ENCODE results near the gene FHIT.

DNA sequence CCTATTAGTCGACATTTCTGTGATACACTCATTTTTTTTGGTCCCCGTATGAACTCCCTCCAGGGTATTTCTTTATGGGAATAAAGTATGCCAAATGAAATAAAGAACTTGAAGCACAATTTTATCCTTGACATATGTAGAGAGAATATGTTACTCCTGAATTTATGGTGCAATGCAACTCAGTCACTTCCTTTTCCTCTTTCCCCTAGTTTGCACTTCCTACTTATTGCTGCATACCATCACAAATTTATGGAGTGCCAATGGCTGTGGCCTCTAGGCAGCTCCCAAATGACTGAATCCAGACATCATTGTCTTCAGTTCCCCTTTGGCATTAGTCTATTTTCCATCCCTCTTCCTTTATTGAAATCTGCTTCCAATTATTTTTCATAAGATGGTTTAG lies 403.5 kb downstream of the FHIT start:
- TF ChIP-seq, protein P1, sequence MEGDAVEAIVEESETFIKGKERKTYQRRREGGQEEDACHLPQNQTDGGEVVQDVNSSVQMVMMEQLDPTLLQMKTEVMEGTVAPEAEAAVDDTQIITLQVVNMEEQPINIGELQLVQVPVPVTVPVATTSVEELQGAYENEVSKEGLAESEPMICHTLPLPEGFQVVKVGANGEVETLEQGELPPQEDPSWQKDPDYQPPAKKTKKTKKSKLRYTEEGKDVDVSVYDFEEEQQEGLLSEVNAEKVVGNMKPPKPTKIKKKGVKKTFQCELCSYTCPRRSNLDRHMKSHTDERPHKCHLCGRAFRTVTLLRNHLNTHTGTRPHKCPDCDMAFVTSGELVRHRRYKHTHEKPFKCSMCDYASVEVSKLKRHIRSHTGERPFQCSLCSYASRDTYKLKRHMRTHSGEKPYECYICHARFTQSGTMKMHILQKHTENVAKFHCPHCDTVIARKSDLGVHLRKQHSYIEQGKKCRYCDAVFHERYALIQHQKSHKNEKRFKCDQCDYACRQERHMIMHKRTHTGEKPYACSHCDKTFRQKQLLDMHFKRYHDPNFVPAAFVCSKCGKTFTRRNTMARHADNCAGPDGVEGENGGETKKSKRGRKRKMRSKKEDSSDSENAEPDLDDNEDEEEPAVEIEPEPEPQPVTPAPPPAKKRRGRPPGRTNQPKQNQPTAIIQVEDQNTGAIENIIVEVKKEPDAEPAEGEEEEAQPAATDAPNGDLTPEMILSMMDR (conservative IDR thresholded peaks at IDR 0.05; ENCODE audit: low read depth, low read length): no peak
- no peak for TF ChIP-seq POLR2A (IDR thresholded peaks at IDR 0.05; ENCODE audit: low read depth, low read length)
- no peak for TF ChIP-seq MXI1 (IDR thresholded peaks at IDR 0.05; ENCODE audit: borderline replicate concordance, low read depth, low read length)
- no peak for TF ChIP-seq BHLHE40 (IDR thresholded peaks at IDR 0.05; ENCODE audit: low read depth, low read length)
- TF ChIP-seq RAD21 (IDR thresholded peaks at IDR 0.05; ENCODE audit: low read length): no peak
- TF ChIP-seq SMC3 (IDR thresholded peaks at IDR 0.05; ENCODE audit: low read depth, low read length): no peak
- TF ChIP-seq RFX5 (IDR thresholded peaks at IDR 0.05; ENCODE audit: low read depth, low read length): no peak
- no peak for TF ChIP-seq MAZ (IDR thresholded peaks at IDR 0.05; ENCODE audit: borderline replicate concordance, low read depth, low read length)
- TF ChIP-seq CEBPB (IDR thresholded peaks at IDR 0.05; ENCODE audit: low read depth, low read length): no peak
- TF ChIP-seq RCOR1 (IDR thresholded peaks at IDR 0.05; ENCODE audit: insufficient replicate concordance, low read length): no peak
- TF ChIP-seq, protein P2, sequence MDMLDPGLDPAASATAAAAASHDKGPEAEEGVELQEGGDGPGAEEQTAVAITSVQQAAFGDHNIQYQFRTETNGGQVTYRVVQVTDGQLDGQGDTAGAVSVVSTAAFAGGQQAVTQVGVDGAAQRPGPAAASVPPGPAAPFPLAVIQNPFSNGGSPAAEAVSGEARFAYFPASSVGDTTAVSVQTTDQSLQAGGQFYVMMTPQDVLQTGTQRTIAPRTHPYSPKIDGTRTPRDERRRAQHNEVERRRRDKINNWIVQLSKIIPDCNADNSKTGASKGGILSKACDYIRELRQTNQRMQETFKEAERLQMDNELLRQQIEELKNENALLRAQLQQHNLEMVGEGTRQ (IDR thresholded peaks at IDR 0.05; ENCODE audit: low read depth, low read length): no peak
